Measurements from ENCODE around the gene ZMIZ2.

DNA sequence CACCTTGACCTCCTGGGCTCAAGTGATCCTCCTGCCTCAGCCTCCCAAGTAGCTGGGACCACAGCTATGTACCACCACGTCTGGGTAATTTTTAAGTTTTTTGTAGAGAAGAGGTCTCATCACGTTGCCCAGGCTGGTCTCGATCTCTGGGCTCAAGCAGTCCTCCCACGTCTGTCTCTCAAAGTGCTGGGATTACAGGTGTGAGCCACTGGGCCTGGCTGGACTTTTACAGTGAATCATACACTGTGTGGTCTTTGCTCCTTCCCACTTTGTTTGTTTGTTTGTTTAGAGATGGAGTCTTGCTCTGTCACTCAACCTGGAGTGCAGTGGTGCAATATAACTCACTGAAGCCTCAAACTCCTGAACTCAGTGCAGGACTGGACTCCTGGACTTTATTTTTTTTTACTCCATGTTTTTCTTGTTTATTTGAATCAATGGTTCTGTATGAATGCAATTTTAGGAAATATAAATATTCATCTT is 60.3 kb downstream of the ZMIZ2 start:
- TF ChIP-seq, protein P1, sequence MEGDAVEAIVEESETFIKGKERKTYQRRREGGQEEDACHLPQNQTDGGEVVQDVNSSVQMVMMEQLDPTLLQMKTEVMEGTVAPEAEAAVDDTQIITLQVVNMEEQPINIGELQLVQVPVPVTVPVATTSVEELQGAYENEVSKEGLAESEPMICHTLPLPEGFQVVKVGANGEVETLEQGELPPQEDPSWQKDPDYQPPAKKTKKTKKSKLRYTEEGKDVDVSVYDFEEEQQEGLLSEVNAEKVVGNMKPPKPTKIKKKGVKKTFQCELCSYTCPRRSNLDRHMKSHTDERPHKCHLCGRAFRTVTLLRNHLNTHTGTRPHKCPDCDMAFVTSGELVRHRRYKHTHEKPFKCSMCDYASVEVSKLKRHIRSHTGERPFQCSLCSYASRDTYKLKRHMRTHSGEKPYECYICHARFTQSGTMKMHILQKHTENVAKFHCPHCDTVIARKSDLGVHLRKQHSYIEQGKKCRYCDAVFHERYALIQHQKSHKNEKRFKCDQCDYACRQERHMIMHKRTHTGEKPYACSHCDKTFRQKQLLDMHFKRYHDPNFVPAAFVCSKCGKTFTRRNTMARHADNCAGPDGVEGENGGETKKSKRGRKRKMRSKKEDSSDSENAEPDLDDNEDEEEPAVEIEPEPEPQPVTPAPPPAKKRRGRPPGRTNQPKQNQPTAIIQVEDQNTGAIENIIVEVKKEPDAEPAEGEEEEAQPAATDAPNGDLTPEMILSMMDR (IDR thresholded peaks at IDR 0.05) = no peak
- TF ChIP-seq POLR2A (IDR thresholded peaks at IDR 0.05) = no peak

All from thyroid gland (tissue), 4 donors.